ENCODE results near the gene CECR2. TPM values are rescaled to one million over a fixed set of nuclear protein-coding genes. Genes with fewer than 3 reads are reported as not detected.

The CECR2 gene
- total RNA-seq, 1 experiment from 2014 or later = 3.6 TPM

GRCh38 chr22:17376950-17377349, 7.7 kb downstream of the CECR2 start:
- H3K9me3 ChIP-seq (ENCODE audit: control insufficient read depth, insufficient read depth, low read depth, low read length) = no peaks in the 10 kb centered on the region
- CTCF ChIA-PET = interaction anchor here (0.6 to 1.2 kb wide), 2 partner anchors 71 to 125 kb away, joined by 3 read pairs; no protein-coding TSS in a partner anchor
- H3K4me3 ChIP-seq (ENCODE audit: low read depth in 2 of 2, low read length in 2 of 2) = no peak overlapping the region
- TF ChIP-seq REST (IDR thresholded peaks at IDR 0.05; ENCODE audit: insufficient read depth in 1 of 2, low read depth in 2 of 2, low read length in 1 of 2) (no peak), CTCF (IDR thresholded peaks at IDR 0.05) (no peak), TCF7L2 (IDR thresholded peaks at IDR 0.05; ENCODE audit: low read depth, low read length) (no peak), POLR2AphosphoS5 (IDR thresholded peaks at IDR 0.05; ENCODE audit: low read depth, low read length) (no peak), SIN3A (IDR thresholded peaks at IDR 0.05; ENCODE audit: borderline replicate concordance, insufficient read depth, low read depth, low read length) (no peak)
- H3K27ac ChIP-seq (ENCODE audit: low read length) = no peak overlapping the region
- no peak for ATAC-seq
- no peak for DNase-seq (ENCODE audit: low read depth, low spot score)
- no peaks in the 10 kb centered on the region for H3K4me1 ChIP-seq (ENCODE audit: control insufficient read depth, insufficient read depth, low read length)
- intact Hi-C loops (cut with micrococcal nuclease; ENCODE audit: unreplicated experiment) (no loop called here), in situ Hi-C loops (cut with HindIII; ENCODE audit: low pct_unique_long_range_greater_than_20kb, low sequenced_read_pairs) (no loop called here)
- POLR2A ChIA-PET = no interaction called here
- H3K36me3 ChIP-seq (ENCODE audit: control insufficient read depth, insufficient read depth, low read length) = no peaks in the 10 kb centered on the region
- BruUV-seq (replicated peaks) = no TSS peak
- no peaks in the 10 kb centered on the region for H3K27me3 ChIP-seq (ENCODE audit: control insufficient read depth, insufficient read depth, low read length)

- DNase-seq (ENCODE audit: low read depth, low spot score) = no peak
- Histone ChIP-seq H3K36me3 (ENCODE audit: control insufficient read depth, insufficient read depth, low read length) (no peaks in the 10 kb centered on the region), H3K27ac (ENCODE audit: low read length) (no peak overlapping the region), H3K4me1 (ENCODE audit: control insufficient read depth, insufficient read depth, low read length) (no peaks in the 10 kb centered on the region), H3K9me3 (ENCODE audit: control insufficient read depth, insufficient read depth, low read depth, low read length) (no peaks in the 10 kb centered on the region), H3K27me3 (ENCODE audit: control insufficient read depth, insufficient read depth, low read length) (no peaks in the 10 kb centered on the region), H3K4me3 (ENCODE audit: low read depth in 2 of 2, low read length in 2 of 2) (no peak overlapping the region)
- POLR2A ChIA-PET = no interaction called here
- intact Hi-C loops (cut with micrococcal nuclease; ENCODE audit: unreplicated experiment) = no loop called here
- in situ Hi-C loops (cut with HindIII; ENCODE audit: low pct_unique_long_range_greater_than_20kb, low sequenced_read_pairs) = no loop called here
- TF ChIP-seq TCF7L2 (IDR thresholded peaks at IDR 0.05; ENCODE audit: low read depth, low read length) (no peak), CTCF (IDR thresholded peaks at IDR 0.05) (no peak), POLR2AphosphoS5 (IDR thresholded peaks at IDR 0.05; ENCODE audit: low read depth, low read length) (no peak), SIN3A (IDR thresholded peaks at IDR 0.05; ENCODE audit: borderline replicate concordance, insufficient read depth, low read depth, low read length) (no peak), REST (IDR thresholded peaks at IDR 0.05; ENCODE audit: insufficient read depth in 1 of 2, low read depth in 2 of 2, low read length in 1 of 2) (no peak)
- BruUV-seq (replicated peaks) = no TSS peak
- CTCF ChIA-PET = interaction anchor here (0.6 kb wide), 1 partner anchor 572 kb away, joined by 3 read pairs; no protein-coding TSS in a partner anchor
- no peak for ATAC-seq
Measured at GRCh38 chr22:17379944-17380343, 10.7 kb downstream of the CECR2 start.
